Trophoblast cell (in vitro differentiated cells and primary cell): ENCODE results near the gene NUDT3.

Source experiments
- DNase-seq, 2 donors: peaks; one replicate each; pipeline ENCODE4 v3.0.0-alpha.2; 2016
- H2AFZ ChIP-seq: 2 replicates; pipeline ENCODE4 v1.6.1; 2013; ENCODE audit warnings: low read length, moderate library complexity, mild to moderate bottlenecking; ENCODE audit not compliant: insufficient read depth, poor library complexity
- H2AK5ac ChIP-seq: 2 replicates; pipeline ENCODE4 v1.6.1; 2013; ENCODE audit warnings: mild to moderate bottlenecking, low read length
- H2BK120ac ChIP-seq: 2 replicates; pipeline ENCODE4 v1.6.1; 2013; ENCODE audit warnings: low read length, mild to moderate bottlenecking, moderate library complexity; ENCODE audit not compliant: insufficient read depth, poor library complexity
- H2BK12ac ChIP-seq: 2 replicates; pipeline ENCODE4 v1.6.1; 2013; ENCODE audit warnings: mild to moderate bottlenecking, low read length, moderate library complexity
- H2BK5ac ChIP-seq: 2 replicates; pipeline ENCODE4 v1.6.1; 2013; ENCODE audit warnings: low read length, low read depth, moderate library complexity, mild to moderate bottlenecking; ENCODE audit not compliant: poor library complexity
- H3K14ac ChIP-seq: 2 replicates; pipeline ENCODE4 v1.6.1; 2013; ENCODE audit warnings: mild to moderate bottlenecking, low read length
- H3K18ac ChIP-seq: 2 replicates; pipeline ENCODE4 v1.6.1; 2013; ENCODE audit warnings: mild to moderate bottlenecking, low read length
- H3K23ac ChIP-seq: 2 replicates; pipeline ENCODE4 v1.6.1; 2013; ENCODE audit warnings: low read length
- H3K27ac ChIP-seq: 2 replicates; pipeline ENCODE4 v1.5.1; 2013; ENCODE audit warnings: low read depth, mild to moderate bottlenecking, inconsistent platforms, low read length, moderate library complexity
- H3K27me3 ChIP-seq: 2 replicates; pipeline ENCODE4 v1.6.1; 2013; ENCODE audit warnings: inconsistent platforms, mild to moderate bottlenecking, low read length, moderate library complexity; ENCODE audit not compliant: insufficient read depth
- H3K36me3 ChIP-seq, 2 experiments: 1 replicate in 1 of 2; 2 replicates in 1 of 2; pipeline ENCODE4 v1.6.1; 2013; ENCODE audit warnings: low read length in 2 of 2, mild to moderate bottlenecking in 2 of 2, moderate library complexity in 1 of 2; ENCODE audit not compliant: insufficient read depth in 2 of 2, control insufficient read depth in 1 of 2
- H3K4ac ChIP-seq: 2 replicates; pipeline ENCODE4 v1.6.1; 2013; ENCODE audit warnings: low read depth, mild to moderate bottlenecking, low read length, moderate library complexity
- H3K4me1 ChIP-seq, 2 experiments: 1 replicate in 1 of 2; 2 replicates in 1 of 2; pipeline ENCODE4 v1.6.1; 2013; ENCODE audit warnings: low read length in 2 of 2, mild to moderate bottlenecking in 2 of 2, moderate library complexity in 1 of 2; ENCODE audit not compliant: insufficient read depth in 2 of 2, control insufficient read depth in 1 of 2
- H3K4me2 ChIP-seq: 2 replicates; pipeline ENCODE4 v1.6.1; 2013; ENCODE audit warnings: inconsistent platforms, mild to moderate bottlenecking, low read length, moderate library complexity
- H3K4me3 ChIP-seq: 2 replicates; pipeline ENCODE4 v1.5.1; 2013; ENCODE audit warnings: mild to moderate bottlenecking, low read depth, low read length, inconsistent platforms
- H3K79me1 ChIP-seq: one replicate; pipeline ENCODE4 v1.6.1; 2013; ENCODE audit warnings: low read length
- H3K79me2 ChIP-seq: 2 replicates; pipeline ENCODE4 v1.6.1; 2013; ENCODE audit warnings: low read length, mild to moderate bottlenecking; ENCODE audit not compliant: control insufficient read depth, insufficient read depth, poor library complexity
- H3K9ac ChIP-seq: 2 replicates; pipeline ENCODE4 v1.6.1; 2013; ENCODE audit warnings: mild to moderate bottlenecking, low read length
- H3K9me3 ChIP-seq: 2 replicates; pipeline ENCODE4 v1.6.1; 2013; ENCODE audit warnings: low read depth, mild to moderate bottlenecking, control low read depth, inconsistent platforms, low read length; ENCODE audit not compliant: insufficient read depth
- H4K12ac ChIP-seq: 2 replicates; pipeline ENCODE4 v1.6.1; 2013; ENCODE audit warnings: low read depth, mild to moderate bottlenecking, low read length, moderate library complexity
- H4K8ac ChIP-seq: 2 replicates; pipeline ENCODE4 v1.6.1; 2013; ENCODE audit warnings: low read depth, mild to moderate bottlenecking, low read length, moderate library complexity
- H4K91ac ChIP-seq: one replicate; pipeline ENCODE4 v1.6.1; 2013; ENCODE audit warnings: low read depth, mild to moderate bottlenecking, low read length, moderate library complexity
- WGBS: extraction: QIAGEN DNeasy Blood & Tissue Kit; methylation state at CpG from one replicate; pipeline ENCODE4 v1.1.7; 2013; ENCODE audit warnings: missing lambda C conversion rate; ENCODE audit not compliant: insufficient read length, insufficient coverage; ENCODE audit errors: extremely low coverage; 5-methylcytosine and 5-hydroxymethylcytosine counted together

The NUDT3 gene

GRCh38 chr6:34388421-34388820 lies 4.0 kb downstream of the NUDT3 start:
- Histone ChIP-seq H4K12ac (no peak overlapping the region), H2AK5ac (no peak overlapping the region), H3K36me3 (no peaks in the 10 kb centered on the region), H3K9me3 (no peaks in the 10 kb centered on the region), H3K27me3 (no peaks in the 10 kb centered on the region), H3K4ac (no peak overlapping the region), H3K4me1 (peaks cover 0 to 6% of the 10 kb centered on the region in 2 experiments), H2BK120ac (no peak overlapping the region), H3K79me1 (peaks cover 8% of the 10 kb centered on the region), H4K91ac (no peak overlapping the region), H3K79me2 (peaks cover 8% of the 10 kb centered on the region), H3K4me2 (no peak overlapping the region), H3K27ac (no peak overlapping the region), H3K9ac (no peak overlapping the region), H3K14ac (no peak overlapping the region), H3K18ac (no peak overlapping the region), H2BK12ac (no peak overlapping the region), H3K23ac (no peak overlapping the region), H3K4me3 (no peak overlapping the region), H2AFZ (no peak overlapping the region), H4K8ac (no peak overlapping the region), H2BK5ac (no peak overlapping the region)
- WGBS: no CpG with 5 or more reads among the region's 3 CpGs
- no peak for DNase-seq

- Histone ChIP-seq H4K8ac (no peak overlapping the region), H3K79me2 (no peaks in the 10 kb centered on the region), H3K27me3 (no peaks in the 10 kb centered on the region), H3K36me3 (no peaks in the 10 kb centered on the region), H3K14ac (no peak overlapping the region), H2AFZ (no peak overlapping the region), H2BK120ac (no peak overlapping the region), H3K9me3 (no peaks in the 10 kb centered on the region), H2AK5ac (no peak overlapping the region), H3K4ac (no peak overlapping the region), H3K79me1 (no peaks in the 10 kb centered on the region), H2BK5ac (no peak overlapping the region), H4K12ac (no peak overlapping the region), H3K4me1 (peaks cover 0 to 2% of the 10 kb centered on the region in 2 experiments), H3K27ac (no peak overlapping the region), H4K91ac (no peak overlapping the region), H3K4me3 (no peak overlapping the region), H3K23ac (no peak overlapping the region), H3K4me2 (no peak overlapping the region), H3K9ac (no peak overlapping the region), H2BK12ac (no peak overlapping the region), H3K18ac (no peak overlapping the region)
- DNase-seq: peak in 1 of 2 donors; percentile 7
- WGBS: no CpG with 5 or more reads among the region's 4 CpGs
Observed at GRCh38 chr6:34386316-34387137, 5.9 kb downstream of the NUDT3 start.

GRCh38 chr6:34385793-34386195 lies 6.7 kb downstream of the NUDT3 start:
- no peak overlapping the region for H2BK12ac ChIP-seq
- no peak overlapping the region for H3K4ac ChIP-seq
- H3K4me1 ChIP-seq: no peaks in the 10 kb centered on the region
- H3K27ac ChIP-seq: no peak overlapping the region
- no peak overlapping the region for H4K12ac ChIP-seq
- H3K23ac ChIP-seq: no peak overlapping the region
- H2AK5ac ChIP-seq: no peak overlapping the region
- H3K79me2 ChIP-seq: no peaks in the 10 kb centered on the region
- no peak for DNase-seq
- no peak overlapping the region for H3K9ac ChIP-seq
- WGBS: no CpG with 5 or more reads among the region's 3 CpGs
- no peak overlapping the region for H2AFZ ChIP-seq
- no peak overlapping the region for H3K4me2 ChIP-seq
- H3K36me3 ChIP-seq: no peaks in the 10 kb centered on the region
- no peak overlapping the region for H4K8ac ChIP-seq
- no peak overlapping the region for H3K14ac ChIP-seq
- H2BK120ac ChIP-seq: no peak overlapping the region
- no peak overlapping the region for H4K91ac ChIP-seq
- no peaks in the 10 kb centered on the region for H3K79me1 ChIP-seq
- no peaks in the 10 kb centered on the region for H3K9me3 ChIP-seq
- no peak overlapping the region for H2BK5ac ChIP-seq
- no peak overlapping the region for H3K18ac ChIP-seq
- H3K27me3 ChIP-seq: no peaks in the 10 kb centered on the region
- H3K4me3 ChIP-seq: no peak overlapping the region

- Histone ChIP-seq H3K36me3 (peaks cover 0 to 1% of the 10 kb centered on the region in 2 experiments), H3K4me1 (no peaks in the 10 kb centered on the region)
- no CpG with 5 or more reads among the region's 5 CpGs for WGBS
Observed at GRCh38 chr6:34384321-34385153, 7.9 kb downstream of the NUDT3 start.

More at GRCh38 chr6:34384321-34385153, 7.9 kb downstream of the NUDT3 start:
- Histone ChIP-seq H3K79me1 (no peaks in the 10 kb centered on the region), H3K27ac (no peak overlapping the region), H4K12ac (no peak overlapping the region), H3K14ac (no peak overlapping the region), H3K4me3 (no peak overlapping the region), H3K9ac (no peak overlapping the region), H3K9me3 (no peaks in the 10 kb centered on the region), H2AFZ (no peak overlapping the region), H3K4me2 (no peak overlapping the region), H3K4ac (no peak overlapping the region), H2AK5ac (no peak overlapping the region), H4K91ac (no peak overlapping the region), H4K8ac (no peak overlapping the region), H3K23ac (no peak overlapping the region), H2BK12ac (no peak overlapping the region), H3K18ac (no peak overlapping the region), H2BK120ac (no peak overlapping the region), H3K79me2 (no peaks in the 10 kb centered on the region), H3K27me3 (no peaks in the 10 kb centered on the region), H2BK5ac (no peak overlapping the region)
- no peak for DNase-seq
